ENCODE results near the gene SPDYE4. TPM values are rescaled to one million over a fixed set of nuclear protein-coding genes. Genes with fewer than 3 reads are reported as not detected.

SPDYE4 gene
- polyA plus RNA-seq, 1 of the 3 experiments (the other 2 are of a cell fraction) = not detected

- ChIA-PET CTCF (interaction anchor here (1.1 to 1.7 kb wide), 2 partner anchors 9 to 10 kb away, joined by 5 to 7 read pairs; no protein-coding TSS in a partner anchor), POLR2A (no interaction called here)
- Histone ChIP-seq H3K4me1 (ENCODE audit: control insufficient read depth in 1 of 2, insufficient read depth in 2 of 2, low read depth in 1 of 2, low read length in 1 of 2) (no peaks in the 10 kb centered on the region; a peak in 1 of 4 replicates), H3K79me2 (ENCODE audit: insufficient read depth) (no peaks in the 10 kb centered on the region), H2AFZ (ENCODE audit: low read depth) (no peak overlapping the region), H3K9ac (no peak overlapping the region), H3K27me3 (ENCODE audit: insufficient read depth) (no peaks in the 10 kb centered on the region), H4K20me1 (ENCODE audit: insufficient read depth) (no peaks in the 10 kb centered on the region), H3K9me3 (no peaks in the 10 kb centered on the region), H3K36me3 (replicated peaks in 1 of 2; ENCODE audit: control insufficient read depth in 1 of 2, insufficient read depth in 2 of 2, low read length in 1 of 2) (no peaks in the 10 kb centered on the region), H3K4me3 (ENCODE audit: low read depth in 2 of 2, low read length in 1 of 2) (no peak overlapping the region), H3F3A (replicated peaks; ENCODE audit: insufficient read depth) (no peaks in the 10 kb centered on the region), H3K27ac (ENCODE audit: low read depth in 2 of 2, low read length in 1 of 2) (no peak overlapping the region), H3K9me2 (no peaks in the 10 kb centered on the region), H3K4me2 (no peak overlapping the region)
- DNase-seq = no peak
- TF ChIP-seq CTCF (IDR thresholded peaks at IDR 0.05) (no peak), USF2 (IDR thresholded peaks at IDR 0.05; ENCODE audit: borderline replicate concordance, low read depth, low read length) (no peak), RAD21 (IDR thresholded peaks at IDR 0.05; ENCODE audit: low read length) (no peak), POLR2AphosphoS5 (IDR thresholded peaks at IDR 0.05; ENCODE audit: low read depth, low read length) (no peak), MAX (IDR thresholded peaks at IDR 0.05; ENCODE audit: low read depth) (no peak), RCOR1 (IDR thresholded peaks at IDR 0.05; ENCODE audit: low read length) (no peak), EP300 (IDR thresholded peaks at IDR 0.05; ENCODE audit: borderline replicate concordance in 1 of 2, low read depth in 1 of 2, low read length in 1 of 2) (no peak)
- whole genome bisulfite sequencing (ENCODE audit: low lambda C conversion rate) = 62% methylated on average over 2 of the region's 2 CpGs
These were observed 21.6 kb downstream of the SPDYE4 start for GRCh38 chr17:8736796-8737195.

GRCh38 chr17:8736362-8736761 is 22.0 kb downstream of the SPDYE4 start:
- H3K9me2 ChIP-seq = no peaks in the 10 kb centered on the region
- WGBS (ENCODE audit: low lambda C conversion rate) = 50% methylated on average over 6 of the region's 6 CpGs
- H3K4me2 ChIP-seq = no peak overlapping the region
- H3K27me3 ChIP-seq (ENCODE audit: insufficient read depth) = no peaks in the 10 kb centered on the region
- no peak for DNase-seq
- H2AFZ ChIP-seq (ENCODE audit: low read depth) = no peak overlapping the region
- no peaks in the 10 kb centered on the region for H3K9me3 ChIP-seq
- no peak overlapping the region for H3K4me3 ChIP-seq (ENCODE audit: low read depth in 2 of 2, low read length in 1 of 2)
- H3K36me3 ChIP-seq (replicated peaks in 1 of 2; ENCODE audit: control insufficient read depth in 1 of 2, insufficient read depth in 2 of 2, low read length in 1 of 2) = no peaks in the 10 kb centered on the region
- ChIA-PET CTCF (interaction anchor here (1.1 to 1.7 kb wide), 3 partner anchors 9 to 85 kb away, joined by 4 to 7 read pairs (median 5); no protein-coding TSS in a partner anchor), POLR2A (no interaction called here)
- no peaks in the 10 kb centered on the region; a peak in 1 of 4 replicates for H3K4me1 ChIP-seq (ENCODE audit: control insufficient read depth in 1 of 2, insufficient read depth in 2 of 2, low read depth in 1 of 2, low read length in 1 of 2)
- no peaks in the 10 kb centered on the region for H3F3A ChIP-seq (replicated peaks; ENCODE audit: insufficient read depth)
- H3K9ac ChIP-seq = no peak overlapping the region
- H3K27ac ChIP-seq (ENCODE audit: low read depth in 2 of 2, low read length in 1 of 2) = no peak overlapping the region
- H4K20me1 ChIP-seq (ENCODE audit: insufficient read depth) = no peaks in the 10 kb centered on the region
- no peaks in the 10 kb centered on the region for H3K79me2 ChIP-seq (ENCODE audit: insufficient read depth)
- no peak for TF ChIP-seq FOSL2 (IDR thresholded peaks at IDR 0.05; ENCODE audit: borderline replicate concordance, low read depth)
- no peak for TF ChIP-seq TAF1 (IDR thresholded peaks at IDR 0.05; ENCODE audit: borderline replicate concordance, low read depth, low read length)
- no peak for TF ChIP-seq RCOR1 (IDR thresholded peaks at IDR 0.05; ENCODE audit: low read length)
- TF ChIP-seq CHD2 (IDR thresholded peaks at IDR 0.05; ENCODE audit: low read length, partially characterized antibody) = no peak
- no peak for TF ChIP-seq MEF2A (IDR thresholded peaks at IDR 0.05; ENCODE audit: borderline replicate concordance, low read depth)
- no peak for TF ChIP-seq POLR2AphosphoS5 (IDR thresholded peaks at IDR 0.05; ENCODE audit: low read depth, low read length)
- no peak for TF ChIP-seq IRF3 (IDR thresholded peaks at IDR 0.05; ENCODE audit: low read depth, low read length)
- TF ChIP-seq REST (IDR thresholded peaks at IDR 0.05; ENCODE audit: low read depth, low read length) = no peak
- no peak for TF ChIP-seq SIN3A (IDR thresholded peaks at IDR 0.05; ENCODE audit: borderline replicate concordance, low read depth, low read length)
- TF ChIP-seq RFX5 (IDR thresholded peaks at IDR 0.05; ENCODE audit: low read length) = no peak
- no peak for TF ChIP-seq RAD21 (IDR thresholded peaks at IDR 0.05; ENCODE audit: low read length)
- TF ChIP-seq ZBTB33 (IDR thresholded peaks at IDR 0.05; ENCODE audit: borderline replicate concordance, low read depth) = no peak
- no peak for TF ChIP-seq GABPA (IDR thresholded peaks at IDR 0.05; ENCODE audit: low read depth)
